Smooth muscle cell (in vitro differentiated cells): Measurements from ENCODE around the gene GTF2IRD1. TPM values are rescaled to one million over a fixed set of nuclear protein-coding genes. Genes with fewer than 3 reads are reported as not detected.
"Not testable (repeated sequence)": the region's sequence is repeated elsewhere in the genome, so short reads cannot be mapped to it uniquely, and the experiment has no call there.

Experiments used
- DNase-seq: peaks from one replicate; lab custom pipeline; 2025; ENCODE audit not compliant: unreplicated experiment; lab: John Stamatoyannopoulos, UW
- H2AFZ ChIP-seq: fragments of 200-600 bp; sonication (generic); 2 replicates; pipeline ENCODE4 v1.6.0; 2016; ENCODE audit warnings: antibody characterized with exemption, low read depth, mild to moderate bottlenecking
- H3F3A ChIP-seq: fragments of 200-600 bp; sonication (generic); 2 replicates; pipeline ENCODE4 v1.6.0; 2017; ENCODE audit warnings: antibody characterized with exemption, low read depth
- H3K27ac ChIP-seq: fragments of 200-600 bp; sonication (generic); 2 replicates; pipeline ENCODE4 v1.5.1; 2016; ENCODE audit warnings: low read depth, mild to moderate bottlenecking
- H3K27me3 ChIP-seq: fragments of 200-600 bp; sonication (generic); 2 replicates; pipeline ENCODE4 v1.6.1; 2016; ENCODE audit warnings: low read depth, mild to moderate bottlenecking
- H3K36me3 ChIP-seq: fragments of 200-600 bp; sonication (generic); 2 replicates; pipeline ENCODE4 v1.5.1; 2016; ENCODE audit warnings: low read depth
- H3K4me1 ChIP-seq: fragments of 200-600 bp; sonication (generic); 2 replicates; pipeline ENCODE4 v1.5.1; 2016; ENCODE audit warnings: low read depth
- H3K4me2 ChIP-seq: fragments of 200-600 bp; sonication (generic); 2 replicates; pipeline ENCODE4 v1.6.0; 2016; ENCODE audit warnings: mild to moderate bottlenecking
- H3K4me3 ChIP-seq: fragments of 200-600 bp; sonication (generic); 2 replicates; pipeline ENCODE4 v1.5.1; 2016; ENCODE audit warnings: mild to moderate bottlenecking
- H3K79me2 ChIP-seq: fragments of 200-600 bp; sonication (generic); 2 replicates; pipeline ENCODE4 v1.6.0; 2016; ENCODE audit warnings: low read depth, mild to moderate bottlenecking
- H3K9ac ChIP-seq: fragments of 200-600 bp; sonication (generic); 2 replicates; pipeline ENCODE4 v1.6.0; 2016; ENCODE audit warnings: low read depth
- H3K9me3 ChIP-seq: fragments of 200-600 bp; sonication (generic); replicated peaks from 2 replicates; pipeline ENCODE4 v1.5.1; 2016; ENCODE audit warnings: low read depth
- H4K20me1 ChIP-seq: fragments of 200-600 bp; sonication (generic); 2 replicates; pipeline ENCODE4 v1.6.0; 2016; ENCODE audit warnings: low read depth
- WGBS: methylation state at CpG from one replicate; pipeline ENCODE4 v1.1.7; 2016; ENCODE audit warnings: low lambda C conversion rate; 5-methylcytosine and 5-hydroxymethylcytosine counted together
- polyA plus RNA-seq: library from polyadenylated mRNA; unstranded; fragments of >200 nt; fragmentation: Nextera tagmentation; extraction: Ambion mirVana; gene quantifications from 2 replicates; pipeline ENCODE4 v1.2.1, GENCODE V29; 2016
- total RNA-seq: library from RNA; depleted of rRNA; stranded (reverse); fragments of >200 nt; gene quantifications from 2 replicates; pipeline ENCODE4 v1.2.3, GENCODE V29; 2014
- TF ChIP-seq, protein P1 (sequence below): fragments of 200-600 bp; sonication (generic); IDR thresholded peaks from 2 replicates; pipeline ENCODE4 v1.5.1; 2017; ENCODE audit warnings: borderline replicate concordance, mild to moderate bottlenecking, antibody characterized with exemption; ENCODE audit not compliant: insufficient read depth, poor library complexity, severe bottlenecking

The GTF2IRD1 gene
- total and polyA plus RNA-seq, 2 experiments from 2014 or later = 20.0 to 41.5 TPM

DNA sequence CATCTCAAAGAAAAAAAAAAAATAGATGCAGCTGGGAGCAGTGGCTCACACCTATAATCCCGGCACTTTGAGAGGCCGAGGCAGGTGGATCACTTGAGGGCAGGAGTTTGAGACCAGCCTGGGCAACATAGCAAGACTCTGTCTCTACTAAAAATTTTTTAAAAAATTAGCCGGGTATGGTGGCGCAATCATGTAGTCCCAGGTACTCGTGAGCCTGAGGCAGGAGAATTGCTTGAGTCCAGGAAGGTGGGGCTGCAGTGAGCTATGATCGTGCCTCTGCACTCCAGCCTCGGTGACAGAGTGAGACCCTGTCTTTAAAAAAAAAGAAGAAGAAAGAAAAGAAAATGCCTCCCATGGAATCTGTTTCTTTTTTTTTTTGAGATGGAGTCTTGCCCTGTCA lies 31.9 kb downstream of the GTF2IRD1 start:
- Histone ChIP-seq H3K4me3 (no peak overlapping the region), H3K4me2 (no peak overlapping the region), H3K79me2 (peaks cover 85% of the 10 kb centered on the region), H3K9ac (no peak overlapping the region), H3K9me3 (no peaks in the 10 kb centered on the region), H3K27me3 (no peaks in the 10 kb centered on the region), H2AFZ (no peak overlapping the region), H4K20me1 (peaks cover 100% of the 10 kb centered on the region), H3F3A (peaks cover 5% of the 10 kb centered on the region), H3K27ac (no peak overlapping the region), H3K4me1 (peaks cover 9% of the 10 kb centered on the region), H3K36me3 (no peaks in the 10 kb centered on the region)
- TF ChIP-seq, protein P1, sequence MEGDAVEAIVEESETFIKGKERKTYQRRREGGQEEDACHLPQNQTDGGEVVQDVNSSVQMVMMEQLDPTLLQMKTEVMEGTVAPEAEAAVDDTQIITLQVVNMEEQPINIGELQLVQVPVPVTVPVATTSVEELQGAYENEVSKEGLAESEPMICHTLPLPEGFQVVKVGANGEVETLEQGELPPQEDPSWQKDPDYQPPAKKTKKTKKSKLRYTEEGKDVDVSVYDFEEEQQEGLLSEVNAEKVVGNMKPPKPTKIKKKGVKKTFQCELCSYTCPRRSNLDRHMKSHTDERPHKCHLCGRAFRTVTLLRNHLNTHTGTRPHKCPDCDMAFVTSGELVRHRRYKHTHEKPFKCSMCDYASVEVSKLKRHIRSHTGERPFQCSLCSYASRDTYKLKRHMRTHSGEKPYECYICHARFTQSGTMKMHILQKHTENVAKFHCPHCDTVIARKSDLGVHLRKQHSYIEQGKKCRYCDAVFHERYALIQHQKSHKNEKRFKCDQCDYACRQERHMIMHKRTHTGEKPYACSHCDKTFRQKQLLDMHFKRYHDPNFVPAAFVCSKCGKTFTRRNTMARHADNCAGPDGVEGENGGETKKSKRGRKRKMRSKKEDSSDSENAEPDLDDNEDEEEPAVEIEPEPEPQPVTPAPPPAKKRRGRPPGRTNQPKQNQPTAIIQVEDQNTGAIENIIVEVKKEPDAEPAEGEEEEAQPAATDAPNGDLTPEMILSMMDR = no peak
- 97% methylated on average over 7 of the region's 7 CpGs for WGBS
- no peak for DNase-seq

DNA sequence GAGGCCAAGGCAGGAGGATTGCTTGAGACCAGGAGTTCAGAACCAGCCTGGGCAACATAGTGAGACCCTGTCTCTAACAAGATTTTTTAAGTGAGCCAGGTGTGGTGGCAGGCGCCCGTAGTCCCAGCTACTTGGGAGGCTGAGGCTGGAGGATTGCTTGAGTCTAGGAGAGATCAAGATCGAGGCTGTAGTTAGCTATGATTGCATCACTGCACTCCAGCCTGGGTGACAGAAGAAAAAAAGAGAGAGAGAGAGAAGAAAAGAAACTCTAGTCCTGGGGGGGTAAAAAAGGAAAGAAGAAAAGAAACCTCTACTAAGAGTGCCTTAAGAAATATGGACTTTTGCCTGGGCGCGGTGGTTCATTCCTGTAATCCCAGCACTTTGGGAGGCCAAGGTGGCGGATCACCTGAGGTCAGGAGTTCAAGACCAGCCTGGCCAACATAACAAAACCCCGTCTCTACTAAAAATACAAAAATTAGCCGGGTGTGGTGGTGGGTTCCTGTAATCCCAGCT lies 34.9 kb downstream of the GTF2IRD1 start:
- WGBS = 96% methylated on average over 8 of the region's 8 CpGs

GRCh38 chr7:74489997-74490945 lies 36.6 kb downstream of the GTF2IRD1 start:
- Histone ChIP-seq H3F3A (no peaks in the 10 kb centered on the region), H4K20me1 (peaks cover 98% of the 10 kb centered on the region), H3K9me3 (no peaks in the 10 kb centered on the region), H3K36me3 (no peaks in the 10 kb centered on the region), H3K4me2 (no peak overlapping the region), H3K4me3 (no peak overlapping the region), H2AFZ (no peak overlapping the region), H3K27me3 (no peaks in the 10 kb centered on the region), H3K4me1 (no peaks in the 10 kb centered on the region), H3K79me2 (peaks cover 82% of the 10 kb centered on the region), H3K9ac (no peak overlapping the region), H3K27ac (no peak overlapping the region)
- 93% methylated on average over 19 of the region's 19 CpGs for WGBS
- DNase-seq = no peak
- TF ChIP-seq, protein P1 = no peak

More for the DNA sequence above, 34.9 kb downstream of the GTF2IRD1 start:
- Histone ChIP-seq H3K79me2 (peaks cover 85% of the 10 kb centered on the region), H4K20me1 (peaks cover 98% of the 10 kb centered on the region)
- H3K27ac ChIP-seq, H3K36me3 ChIP-seq, H3K9me3 ChIP-seq, H3K4me3 ChIP-seq, H3F3A ChIP-seq, H3K9ac ChIP-seq, H2AFZ ChIP-seq, H3K4me1 ChIP-seq, H3K4me2 ChIP-seq, H3K27me3 ChIP-seq, DNase-seq: not testable (repeated sequence)

- not testable (repeated sequence) for H3F3A ChIP-seq, H3K27ac ChIP-seq, H3K9ac ChIP-seq, H3K9me3 ChIP-seq, H3K36me3 ChIP-seq, H3K27me3 ChIP-seq, H3K4me2 ChIP-seq, H3K4me1 ChIP-seq, DNase-seq, H3K4me3 ChIP-seq, H2AFZ ChIP-seq
- H3K79me2 ChIP-seq = peaks cover 70% of the 10 kb centered on the region
- WGBS = 98% methylated on average over 2 of the region's 2 CpGs
- peaks cover 98% of the 10 kb centered on the region for H4K20me1 ChIP-seq
These were observed 37.8 kb downstream of the GTF2IRD1 start for GRCh38 chr7:74491490-74491889.
